Measurements from ENCODE around the gene SNRPB.

DNA sequence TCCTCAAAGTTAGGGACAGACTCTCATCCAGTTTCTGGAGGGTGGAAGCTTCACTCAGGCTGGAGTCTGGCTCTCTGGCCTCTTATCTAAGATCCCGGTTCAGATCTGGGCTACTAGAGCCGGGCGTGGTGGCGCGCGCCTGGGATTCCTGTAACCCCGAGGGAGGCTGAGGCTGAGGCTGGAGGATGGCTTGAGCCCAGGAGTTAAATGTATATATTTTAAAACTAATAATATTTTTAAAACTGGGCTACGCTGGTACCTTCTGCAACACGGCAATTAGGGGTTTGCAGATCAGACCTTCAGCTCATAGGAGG, 38.8 kb upstream of the SNRPB start:
- TF ChIP-seq FOXP2 (optimal IDR thresholded peaks at IDR 0.05; ENCODE audit: control extremely low read depth, extremely low read length, insufficient read depth) (no peak), EZH2 (IDR thresholded peaks at IDR 0.05) (no peak)
